ENCODE measurements around the gene LHX4.

Gene LHX4

DNA sequence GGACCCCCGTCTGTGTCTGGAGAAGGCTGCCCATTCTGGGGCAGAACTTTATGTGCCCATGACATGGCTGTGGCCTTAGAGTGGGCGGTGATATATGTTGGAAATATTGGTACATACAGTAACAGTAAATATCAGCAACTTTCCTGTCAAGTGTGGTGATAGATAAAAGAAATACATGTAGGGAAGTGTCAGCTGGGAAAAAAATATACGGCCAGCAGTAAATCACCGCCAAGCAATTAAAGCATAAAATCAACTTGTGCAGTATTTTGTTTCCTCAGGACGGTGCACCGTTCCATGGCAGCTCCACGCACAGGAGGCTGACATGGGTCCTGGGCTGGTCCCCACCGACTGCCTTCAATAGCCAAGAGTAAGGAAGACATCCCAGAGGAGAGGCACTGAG is 27.4 kb downstream of the LHX4 start:
- DNase-seq (ENCODE audit: low spot score) = no peak

DNA sequence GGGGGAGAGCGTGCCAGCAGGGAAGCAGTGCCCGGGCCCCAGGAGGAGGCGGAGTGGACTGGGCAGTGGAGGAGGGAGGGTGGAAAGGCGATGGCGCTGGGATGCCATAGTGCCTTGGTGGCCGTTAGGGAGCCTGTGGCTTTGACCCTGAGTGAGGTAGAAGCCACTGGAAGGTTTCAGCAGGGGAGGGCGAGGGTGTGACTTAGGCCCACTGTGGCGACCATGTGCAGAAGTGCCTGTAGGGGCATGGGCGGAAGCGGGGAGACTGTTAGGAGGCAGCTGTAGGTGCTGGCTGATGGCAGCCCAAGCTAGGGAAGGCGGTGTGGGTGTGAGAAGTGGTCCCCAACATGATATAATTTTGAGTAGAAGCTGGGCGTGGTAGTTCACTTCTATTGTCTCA is 28.2 kb downstream of the LHX4 start:
- no peak for DNase-seq (ENCODE audit: low spot score)

DNA sequence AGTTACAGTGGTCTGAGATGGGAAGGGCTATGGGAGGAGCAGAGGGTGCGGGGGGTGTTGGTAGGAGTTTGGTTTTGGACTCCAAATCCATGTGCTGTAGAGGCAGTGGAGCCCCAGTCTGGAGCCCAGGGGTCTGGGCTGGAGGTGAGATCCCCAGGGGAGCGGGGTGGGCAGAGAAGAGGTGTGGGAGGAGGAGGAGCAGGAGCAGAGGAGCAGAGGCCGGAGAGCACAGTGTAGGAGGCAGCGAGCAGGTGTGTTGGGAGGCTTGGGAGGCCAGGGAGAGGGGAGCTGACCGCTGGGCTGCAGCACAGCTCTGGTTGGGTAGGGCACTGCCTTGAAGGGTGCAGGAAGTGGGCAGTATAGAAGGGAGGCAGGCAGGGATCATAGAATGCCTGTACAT is 28.9 kb downstream of the LHX4 start:
- no peak for DNase-seq (ENCODE audit: low spot score)

DNA sequence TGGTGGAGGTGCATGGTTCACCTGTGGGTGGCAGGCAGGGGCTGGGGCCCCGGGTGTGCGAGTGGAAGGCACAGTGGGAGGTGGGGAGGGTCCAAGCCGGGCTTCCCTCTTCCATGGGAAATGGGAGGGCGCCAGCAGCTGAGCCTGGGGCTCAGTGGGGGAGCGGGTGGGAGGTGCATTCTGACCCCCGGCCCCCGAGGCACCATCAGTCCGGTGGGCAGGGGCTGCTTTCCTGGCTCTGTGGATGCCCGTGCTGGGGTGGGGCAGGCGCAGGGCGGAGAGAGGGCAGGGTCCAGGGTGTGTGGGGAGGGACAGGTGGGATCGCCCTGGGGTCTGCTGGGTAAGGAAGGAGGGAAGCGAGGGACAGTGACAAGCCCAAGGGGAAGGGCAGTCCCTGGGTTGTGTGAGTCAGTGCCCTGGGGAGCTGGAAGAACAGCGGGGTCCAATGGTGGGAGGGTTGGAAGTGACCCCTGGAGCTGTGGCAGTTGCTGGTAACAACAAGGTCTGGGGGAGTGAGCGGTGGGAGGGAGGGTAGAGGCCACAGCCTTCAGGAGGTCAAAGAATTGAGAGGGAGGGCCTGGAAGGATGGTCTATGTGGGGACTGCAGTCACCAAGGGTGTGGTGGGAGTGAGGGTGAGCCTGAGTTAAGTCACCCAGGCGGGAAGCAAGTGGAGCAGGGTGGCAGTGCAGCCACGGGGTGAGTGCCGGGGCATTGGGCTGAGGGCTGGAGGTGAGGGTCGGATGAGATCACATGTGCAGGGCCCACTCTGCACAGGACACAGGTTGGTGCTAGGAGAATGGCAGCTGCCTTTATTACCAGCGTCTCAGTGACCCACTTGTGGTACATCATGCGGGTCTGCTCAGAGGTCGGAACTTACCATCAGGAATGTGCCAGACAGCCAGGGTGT is 29.6 kb downstream of the LHX4 start:
- DNase-seq (ENCODE audit: low spot score) = no peak

- DNase-seq (ENCODE audit: low spot score) = no peak
These were observed 30.5 kb downstream of the LHX4 start for GRCh38 chr1:180260541-180260940.

DNA sequence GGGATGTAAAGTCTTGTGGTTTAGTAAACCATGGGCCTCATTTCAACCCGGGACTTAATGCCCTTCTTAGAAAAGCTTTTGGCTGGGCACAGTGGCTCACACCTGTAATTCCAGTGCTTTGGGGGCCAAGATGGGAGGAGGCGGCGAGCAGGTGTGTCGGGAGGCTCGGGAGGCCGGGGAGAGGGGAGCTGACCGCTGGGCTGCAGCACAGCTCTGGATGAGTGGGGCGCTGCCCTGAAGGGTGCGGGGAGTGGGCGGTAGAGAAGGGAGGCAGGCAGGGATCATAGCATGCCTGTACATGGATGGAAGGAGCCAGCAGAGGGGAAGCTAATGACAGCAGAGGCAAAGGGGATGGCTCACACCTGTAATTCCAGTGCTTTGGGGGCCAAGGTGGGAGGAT is 31.0 kb downstream of the LHX4 start:
- no peak for DNase-seq (ENCODE audit: low spot score)

DNA sequence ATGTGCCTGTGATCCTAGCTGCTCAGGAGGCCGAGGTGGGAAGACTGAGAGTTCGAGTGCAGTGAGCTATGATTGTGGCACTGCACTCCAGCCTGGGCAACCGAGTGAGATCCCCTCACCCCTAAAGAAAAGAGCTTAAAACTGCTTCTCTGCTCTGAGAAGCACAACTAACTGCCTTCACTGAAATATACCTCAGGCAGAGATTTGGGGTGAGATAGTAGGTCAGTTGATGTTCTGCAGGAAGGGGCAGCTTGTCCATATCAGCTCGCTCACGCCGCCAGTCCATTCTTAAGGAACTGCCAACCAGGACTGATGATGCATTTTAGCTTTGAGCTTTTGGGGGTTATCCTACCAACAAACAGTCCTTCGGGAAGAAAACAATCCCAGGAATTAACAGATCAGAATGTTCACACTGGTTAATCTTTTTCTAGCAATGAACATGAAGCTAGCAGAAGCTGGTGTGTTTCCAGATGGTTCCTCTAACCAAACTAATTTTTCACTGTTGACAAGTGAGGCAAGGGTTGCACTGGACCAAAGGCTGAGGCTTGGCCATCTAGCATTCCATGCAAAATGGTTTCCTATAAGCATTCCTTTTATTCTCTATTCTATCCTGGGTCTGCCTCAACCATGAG is 31.6 kb downstream of the LHX4 start:
- DNase-seq (ENCODE audit: low spot score) = no peak

DNA sequence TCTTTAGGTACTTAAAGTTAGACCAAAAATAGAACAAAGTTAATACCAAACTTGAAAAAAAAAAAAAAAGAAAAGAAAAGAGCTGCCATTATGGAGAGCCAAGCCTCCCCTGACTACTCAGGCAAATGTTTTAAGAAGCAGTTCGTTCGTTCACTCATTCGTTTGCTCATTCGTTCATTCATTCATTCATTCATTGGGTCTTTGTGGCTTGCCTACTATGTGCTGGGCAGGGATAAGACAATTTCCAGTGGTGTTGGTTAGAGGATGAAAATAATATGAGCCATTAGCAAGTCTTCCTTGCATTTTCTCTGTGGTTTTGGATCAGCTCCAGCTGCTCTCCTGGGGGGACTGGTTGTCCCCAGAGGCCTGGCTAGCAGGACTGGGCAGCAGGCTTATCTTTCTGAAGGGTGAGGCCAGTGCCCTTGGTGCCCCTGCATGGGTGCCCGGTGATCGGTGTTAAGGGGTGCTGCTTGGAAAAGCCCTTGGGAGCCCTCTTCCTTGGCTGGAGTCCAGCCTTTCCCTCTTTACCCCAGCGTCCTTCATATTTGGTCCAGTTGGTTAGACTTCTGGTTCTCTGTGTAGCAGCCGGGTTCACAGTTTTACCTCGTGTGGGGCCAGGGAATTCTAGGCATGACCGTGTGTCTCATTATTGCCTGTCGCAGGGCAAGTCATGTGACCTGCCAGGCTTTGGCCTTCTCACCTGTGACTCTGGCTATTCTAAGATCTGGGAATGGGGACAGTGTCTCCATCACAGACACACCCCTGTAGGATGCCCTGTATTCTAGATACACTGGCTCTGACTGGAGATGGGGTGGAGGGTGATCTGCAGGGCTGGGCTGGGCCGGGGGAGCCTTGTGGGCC is 32.8 kb downstream of the LHX4 start:
- DNase-seq (ENCODE audit: low spot score) = no peak

DNA sequence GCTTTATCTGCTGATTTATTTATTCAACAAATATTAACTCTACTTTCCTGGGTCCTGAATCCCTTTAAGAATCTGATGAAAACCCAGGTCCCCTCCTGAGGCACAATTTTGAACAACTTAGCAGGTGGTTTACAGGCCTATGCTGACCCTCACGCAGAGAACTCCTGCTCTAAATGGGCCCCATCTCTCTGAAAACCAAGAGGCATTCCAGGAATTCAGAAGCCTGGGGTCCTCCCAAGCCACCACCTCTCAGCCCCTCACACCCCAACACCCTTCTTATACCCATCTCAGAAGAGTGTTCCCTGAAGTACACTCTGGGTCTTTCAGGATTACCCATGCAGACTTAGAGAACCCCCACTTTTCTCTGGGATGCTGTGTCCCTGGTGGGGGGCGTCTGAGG is 34.5 kb downstream of the LHX4 start:
- DNase-seq (ENCODE audit: low spot score) = no peak

DNA sequence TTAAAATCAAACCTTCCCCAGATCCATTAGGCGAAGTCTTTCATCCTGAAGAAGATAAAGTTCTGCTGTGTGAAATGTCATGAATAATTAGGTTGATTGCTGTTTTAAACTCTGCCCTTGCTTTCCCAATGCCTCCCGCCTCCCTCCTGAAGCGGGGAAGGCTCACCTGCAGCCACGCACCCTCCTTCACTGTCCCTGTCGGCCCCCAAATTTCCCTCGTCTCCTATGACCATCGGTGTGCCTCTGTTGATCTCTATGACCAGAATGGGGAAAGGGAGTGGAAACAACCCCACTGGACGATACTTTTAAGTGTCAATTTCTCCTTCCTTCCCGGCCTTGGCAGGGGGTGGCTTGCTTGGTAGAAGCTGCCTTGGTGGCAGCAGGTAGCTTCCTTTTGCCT is 35.1 kb downstream of the LHX4 start:
- no peak for DNase-seq (ENCODE audit: low spot score)

GRCh38 chr1:180265871-180266270 is 35.8 kb downstream of the LHX4 start:
- DNase-seq (ENCODE audit: low spot score) = no peak

DNA sequence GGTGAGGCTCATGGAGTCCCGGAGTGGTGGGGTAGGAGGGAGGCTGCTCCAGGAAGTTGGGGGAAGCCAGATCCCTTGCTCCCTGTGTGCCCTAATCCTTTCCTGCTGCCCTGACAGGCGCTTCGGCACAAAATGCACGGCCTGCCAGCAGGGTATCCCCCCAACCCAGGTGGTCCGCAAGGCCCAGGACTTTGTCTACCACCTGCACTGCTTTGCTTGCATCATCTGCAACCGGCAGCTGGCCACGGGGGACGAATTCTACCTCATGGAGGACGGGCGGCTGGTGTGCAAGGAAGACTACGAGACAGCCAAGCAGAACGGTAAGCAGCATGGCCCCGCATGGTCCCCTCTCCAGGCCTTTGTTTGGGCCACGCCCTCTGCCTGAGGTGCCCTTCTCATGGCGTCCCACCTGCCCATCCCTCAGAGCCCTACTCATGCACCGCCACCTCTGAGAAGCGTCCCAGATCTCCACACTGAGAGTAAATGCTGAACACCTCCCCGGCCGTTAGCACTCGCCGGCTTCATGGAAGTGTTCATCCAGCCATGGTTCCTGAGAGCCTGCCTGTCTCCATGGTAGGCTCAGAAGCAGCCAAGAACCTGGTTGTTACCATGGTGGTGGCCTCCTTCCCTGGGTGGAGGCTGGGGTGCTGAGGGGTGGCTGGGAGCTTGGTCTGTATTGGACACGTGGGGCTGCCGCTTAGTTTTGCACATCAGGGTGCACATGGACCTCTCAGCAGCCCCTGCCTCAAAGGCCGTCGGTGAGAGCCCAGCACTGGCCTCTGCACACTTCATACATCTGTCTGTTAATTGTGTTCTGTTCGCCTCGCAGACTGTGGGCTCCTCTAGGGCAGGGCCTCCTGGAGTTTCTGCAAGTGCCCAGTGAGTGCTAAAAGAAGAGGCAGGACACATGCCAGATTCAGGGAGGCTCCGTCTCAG is 36.5 kb downstream of the LHX4 start:
- DNase-seq (ENCODE audit: low spot score) = no peak

- DNase-seq (ENCODE audit: low spot score) = no peak
These were observed 37.1 kb downstream of the LHX4 start for GRCh38 chr1:180267211-180267561.

DNA sequence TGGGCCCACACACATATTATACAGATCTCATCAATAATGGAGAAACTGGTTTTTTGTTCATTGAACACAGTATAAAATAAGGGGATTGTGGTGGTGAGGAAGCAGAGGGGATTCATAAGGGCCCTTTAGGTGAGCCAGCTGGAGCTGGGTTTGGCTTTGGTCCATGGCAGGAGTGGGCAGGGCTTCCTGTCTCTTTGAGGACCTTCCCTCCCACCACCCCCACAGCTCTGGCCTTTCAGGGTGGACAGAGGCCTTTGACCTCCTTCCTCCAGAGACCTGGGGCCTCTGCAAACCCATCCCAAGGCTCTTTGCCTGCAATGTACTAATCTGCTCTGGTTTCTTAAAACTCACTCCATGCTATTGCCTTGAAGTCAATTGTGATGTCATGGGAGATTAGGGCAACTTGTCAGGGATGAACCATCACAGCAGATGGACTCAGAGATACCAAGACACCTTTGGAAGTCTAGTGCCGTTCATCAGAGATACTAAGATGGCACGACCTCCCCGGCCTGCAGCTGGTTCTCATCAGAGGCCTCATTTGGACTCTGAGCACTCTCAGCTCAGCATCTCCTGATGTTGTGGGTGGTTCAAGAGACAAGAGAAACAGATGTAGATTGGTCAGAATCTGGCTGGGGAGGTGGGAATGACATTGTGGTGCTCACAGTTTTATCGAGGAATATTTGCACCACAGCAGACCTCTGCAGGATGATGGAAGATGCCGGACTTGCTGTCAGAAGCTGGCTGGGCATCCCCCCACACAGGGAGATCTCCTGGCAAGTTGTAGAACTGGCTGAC is 37.9 kb downstream of the LHX4 start:
- DNase-seq (ENCODE audit: low spot score) = no peak

DNA sequence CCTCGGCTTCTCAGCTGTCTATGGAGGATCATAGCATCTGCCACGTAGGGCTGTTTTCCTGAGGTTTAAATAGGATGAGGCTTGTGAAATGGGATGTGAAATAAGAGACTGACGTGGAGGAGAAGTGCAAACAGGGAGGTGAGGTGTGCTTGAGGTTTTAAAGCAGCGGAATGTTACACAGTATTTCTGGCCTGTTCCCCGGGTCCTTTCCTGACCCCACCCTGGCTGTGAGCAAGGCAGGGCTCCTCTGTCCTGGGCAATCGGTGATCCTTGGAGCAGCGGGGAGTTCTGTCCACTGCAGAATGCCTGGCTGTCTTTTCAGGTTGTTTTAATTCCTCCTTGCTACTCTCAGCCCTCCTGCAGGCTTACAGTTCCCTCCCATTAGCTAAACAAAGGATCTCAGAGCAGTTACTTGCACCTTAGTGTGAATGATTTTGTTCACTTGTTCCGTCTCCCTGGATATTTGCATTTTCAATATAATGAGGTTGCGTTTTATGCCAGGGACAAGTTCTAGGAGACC is 38.6 kb downstream of the LHX4 start:
- no peak for DNase-seq (ENCODE audit: low spot score)

GRCh38 chr1:180269645-180270529 is 39.8 kb downstream of the LHX4 start:
- no peak for DNase-seq (ENCODE audit: low spot score)

GRCh38 chr1:180270530-180271271 is 40.6 kb downstream of the LHX4 start:
- no peak for DNase-seq (ENCODE audit: low spot score)

DNA sequence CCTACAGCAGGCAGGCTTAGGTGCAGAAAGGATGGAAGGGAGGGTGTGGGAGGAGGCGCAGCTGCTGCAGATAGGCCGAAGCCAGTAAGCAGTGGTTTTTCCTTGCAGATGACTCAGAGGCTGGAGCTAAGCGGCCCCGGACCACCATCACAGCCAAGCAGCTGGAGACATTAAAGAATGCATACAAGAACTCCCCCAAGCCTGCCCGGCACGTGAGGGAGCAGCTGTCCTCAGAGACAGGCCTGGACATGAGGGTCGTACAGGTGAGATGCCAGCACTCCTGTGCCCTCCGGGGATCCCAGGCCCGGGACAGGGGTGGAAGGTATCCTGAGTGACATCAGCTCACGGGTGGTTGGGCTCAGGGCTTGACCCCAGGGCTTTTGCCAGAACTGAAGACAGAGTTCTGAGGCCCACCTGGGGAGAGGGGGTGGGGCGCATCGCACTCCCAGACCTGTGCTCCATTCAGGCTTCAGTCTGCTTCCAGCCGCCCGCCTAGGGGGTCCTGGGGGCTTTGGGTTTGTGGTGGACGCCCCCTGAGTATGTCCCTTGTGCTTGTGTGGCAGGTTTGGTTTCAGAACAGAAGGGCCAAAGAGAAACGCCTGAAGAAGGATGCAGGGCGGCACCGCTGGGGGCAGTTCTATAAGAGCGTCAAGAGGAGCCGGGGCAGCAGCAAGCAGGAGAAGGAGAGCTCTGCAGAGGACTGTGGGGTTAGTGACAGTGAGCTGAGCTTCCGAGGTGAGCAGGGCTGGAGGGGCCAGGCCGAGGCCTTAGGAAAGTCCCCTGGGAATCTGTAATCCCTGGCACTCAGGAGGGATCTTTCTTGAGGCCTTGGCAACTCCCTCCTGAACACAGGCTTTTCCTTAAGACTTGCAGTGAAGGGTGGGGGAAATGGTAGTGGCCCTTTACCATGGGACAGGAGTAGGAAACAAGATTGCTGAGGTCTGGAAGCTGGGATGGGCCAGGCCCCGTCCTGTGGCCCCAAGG is 41.5 kb downstream of the LHX4 start:
- DNase-seq (ENCODE audit: low spot score) = no peak
